Measurements from ENCODE around the gene PLA2G2F. TPM values are rescaled to one million over a fixed set of nuclear protein-coding genes. Genes with fewer than 3 reads are reported as not detected.

Gene PLA2G2F
- total and polyA plus RNA-seq, 2 of the 8 experiments (the other 6 are each of a cell fraction or from before 2014, with no cell fraction given) = not detected

DNA sequence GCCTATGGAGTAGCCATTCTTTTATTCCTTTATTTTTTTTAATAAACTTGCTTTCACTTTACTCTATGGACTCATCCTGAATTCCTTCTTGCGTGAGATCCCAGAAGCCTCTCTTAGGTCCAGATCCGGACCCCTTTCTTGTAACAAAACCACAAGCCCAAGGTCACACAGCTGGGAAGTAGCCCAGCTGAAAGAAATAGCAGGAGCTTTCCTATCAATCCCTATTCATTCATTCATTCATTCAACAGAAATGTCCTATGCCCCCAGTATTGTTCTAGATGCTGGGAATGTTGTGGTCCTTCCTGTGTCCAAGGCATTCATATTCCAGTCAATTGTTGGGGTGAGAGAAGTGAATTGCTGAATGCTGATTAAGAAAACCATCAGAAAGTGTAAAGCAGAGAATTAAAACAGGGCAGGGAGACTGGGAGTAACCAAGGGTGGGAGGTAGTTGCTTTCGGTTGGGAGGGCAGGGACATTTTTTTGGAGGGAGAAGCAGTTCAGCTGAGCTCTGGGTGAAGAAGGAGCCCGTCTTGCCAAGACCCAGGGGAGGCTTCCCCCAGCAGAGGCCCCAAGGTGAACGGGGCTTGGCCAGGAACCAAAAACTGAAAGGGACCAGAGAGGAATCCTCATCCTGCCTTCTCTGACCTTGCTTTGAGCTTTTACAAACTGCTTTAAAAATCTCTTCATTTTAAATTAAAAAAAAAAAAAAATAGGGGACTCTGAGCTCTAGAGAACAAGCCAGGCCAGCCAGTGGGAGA lies 30.6 kb upstream of the PLA2G2F start:
- 83% methylated on average over 5 of the region's 5 CpGs; no CpG with 5 or more reads in 1 of the 2 experiments for WGBS, 2 experiments (ENCODE audit: extremely low coverage in 1 of 2, insufficient coverage in 1 of 2, insufficient read length in 1 of 2, insufficient replicate concordance in 2 of 2, low coverage in 1 of 2, low lambda C conversion rate in 2 of 2, missing lambda C conversion rate in 1 of 2)
- H2BK120ac ChIP-seq (replicated peaks; ENCODE audit: low read depth, low read length) = no peak overlapping the region
- ChIA-PET POLR2A (ENCODE audit: partially characterized antibody) (interaction anchor here (1.4 kb wide), 1 partner anchor 43 kb away, joined by 4 read pairs; no protein-coding TSS in a partner anchor), CTCF (ENCODE audit: partially characterized antibody) (interaction anchor here (0.6 to 3.9 kb wide), 6 partner anchors 13 to 322 kb away, joined by 3 to 14 read pairs (median 5); no protein-coding TSS in a partner anchor)
- no peak overlapping the region for H3K27ac ChIP-seq (ENCODE audit: low read depth, low read length)
- H3K4me1 ChIP-seq (replicated peaks in 1 of 4; ENCODE audit: control insufficient read depth in 3 of 4, insufficient read depth in 4 of 4, low read length in 3 of 4) = no peaks in the 10 kb centered on the region; a peak in 1 of 7 replicates
- no peak overlapping the region for H3K56ac ChIP-seq (replicated peaks; ENCODE audit: insufficient read length, low read depth, low read length)
- no peaks in the 10 kb centered on the region for H3K23me2 ChIP-seq (ENCODE audit: low read depth, low read length)
- no peak overlapping the region for H2AFZ ChIP-seq (ENCODE audit: low read length)
- DNase-seq (ENCODE audit: low read depth in 1 of 2, low spot score in 2 of 2) = no peak
- H3K36me3 ChIP-seq (ENCODE audit: control insufficient read depth in 2 of 4, insufficient read depth in 4 of 4, low read length in 3 of 4) = no peaks in the 10 kb centered on the region
- no peak overlapping the region for H3K14ac ChIP-seq (ENCODE audit: insufficient read length)
- no peak overlapping the region for H3K23ac ChIP-seq (ENCODE audit: insufficient read length)
- FAIRE-seq = no peak
- no peaks in the 10 kb centered on the region for H3K79me1 ChIP-seq (ENCODE audit: low read depth, low read length)
- no peak overlapping the region for H2BK20ac ChIP-seq (ENCODE audit: low read length)
- H4K8ac ChIP-seq (ENCODE audit: extremely low read depth, insufficient read depth, low read length) = no peak overlapping the region
- no peak overlapping the region for H2BK5ac ChIP-seq (ENCODE audit: low read depth, low read length)
- no peak for TF ChIP-seq ZNF274 (IDR thresholded peaks at IDR 0.05; ENCODE audit: borderline replicate concordance, extremely low read depth, low read length)
- TF ChIP-seq JUND (IDR thresholded peaks at IDR 0.05; ENCODE audit: low read length) = no peak
- no peak for TF ChIP-seq KDM4A (IDR thresholded peaks at IDR 0.05; ENCODE audit: low read depth, low read length, severe bottlenecking)
- TF ChIP-seq ASH2L (IDR thresholded peaks at IDR 0.05; ENCODE audit: low read length) = no peak
- TF ChIP-seq MAX (IDR thresholded peaks at IDR 0.05) = no peak
- no peak for TF ChIP-seq SUZ12 (IDR thresholded peaks at IDR 0.05; ENCODE audit: low read length)
- TF ChIP-seq ATF3 (IDR thresholded peaks at IDR 0.05; ENCODE audit: insufficient read depth, low read depth, low read length) = no peak
- no peak for TF ChIP-seq POLR2A (IDR thresholded peaks at IDR 0.05; ENCODE audit: control extremely low read depth in 1 of 2, low read depth in 2 of 2, low read length in 2 of 2)
- no peak for TF ChIP-seq PHF8 (conservative IDR thresholded peaks at IDR 0.05; ENCODE audit: low read depth, low read length)
- no peak overlapping the region for H4K91ac ChIP-seq (replicated peaks; ENCODE audit: insufficient read length, low read length)
- H3K18ac ChIP-seq (ENCODE audit: extremely low read depth, low read length) = no peak overlapping the region
- H3K4me2 ChIP-seq (ENCODE audit: insufficient read depth in 1 of 2, low read depth in 2 of 2, low read length in 2 of 2) = no peak overlapping the region
- H4K20me1 ChIP-seq (replicated peaks in 1 of 2; ENCODE audit: control insufficient read depth in 1 of 2, insufficient read depth in 2 of 2, low read length in 2 of 2) = no peaks in the 10 kb centered on the region
- no peak overlapping the region for H3K4me3 ChIP-seq (ENCODE audit: extremely low read depth in 1 of 4, insufficient read depth in 2 of 4, low read depth in 3 of 4, low read length in 4 of 4)
- no peak overlapping the region for H3K9ac ChIP-seq (replicated peaks in 1 of 4; ENCODE audit: extremely low read depth in 1 of 4, low read depth in 3 of 4, low read length in 3 of 4)
- no peak overlapping the region for H4K5ac ChIP-seq (ENCODE audit: insufficient read length, low read depth, low read length)
- peaks cover 0 to 3% of the 10 kb centered on the region in 2 experiments; a peak in 2 of 4 replicates for H3K9me3 ChIP-seq (ENCODE audit: insufficient read depth in 2 of 2, low read depth in 1 of 2, low read length in 1 of 2)
- H2AK5ac ChIP-seq (ENCODE audit: low read depth, low read length) = no peak overlapping the region
- H2BK15ac ChIP-seq (ENCODE audit: low read length) = no peak overlapping the region
- no peak overlapping the region for H3K4ac ChIP-seq (replicated peaks; ENCODE audit: insufficient read length, low read depth, low read length)
- H2BK12ac ChIP-seq (ENCODE audit: low read depth, low read length) = 0 out of 2 replicates have a peak overlapping the region, but pooled peaks have one; percentile 2
- H3K79me2 ChIP-seq (ENCODE audit: control insufficient read depth in 1 of 2, insufficient read depth in 2 of 2, low read length in 2 of 2) = no peaks in the 10 kb centered on the region
- H3K27me3 ChIP-seq (replicated peaks in 1 of 4; ENCODE audit: control insufficient read depth in 3 of 4, extremely low read depth in 1 of 4, insufficient read depth in 3 of 4, low read length in 3 of 4) = no peaks in the 10 kb centered on the region
